GF-D8 (cell line): Measurements from ENCODE around the gene RAB36.

ENCODE experiments used
- DNase-seq: peaks from one replicate; lab custom pipeline; 2025; lab: John Stamatoyannopoulos, UW

RAB36 gene, protein sequence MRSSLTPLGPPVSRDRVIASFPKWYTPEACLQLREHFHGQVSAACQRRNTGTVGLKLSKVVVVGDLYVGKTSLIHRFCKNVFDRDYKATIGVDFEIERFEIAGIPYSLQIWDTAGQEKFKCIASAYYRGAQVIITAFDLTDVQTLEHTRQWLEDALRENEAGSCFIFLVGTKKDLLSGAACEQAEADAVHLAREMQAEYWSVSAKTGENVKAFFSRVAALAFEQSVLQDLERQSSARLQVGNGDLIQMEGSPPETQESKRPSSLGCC

DNA sequence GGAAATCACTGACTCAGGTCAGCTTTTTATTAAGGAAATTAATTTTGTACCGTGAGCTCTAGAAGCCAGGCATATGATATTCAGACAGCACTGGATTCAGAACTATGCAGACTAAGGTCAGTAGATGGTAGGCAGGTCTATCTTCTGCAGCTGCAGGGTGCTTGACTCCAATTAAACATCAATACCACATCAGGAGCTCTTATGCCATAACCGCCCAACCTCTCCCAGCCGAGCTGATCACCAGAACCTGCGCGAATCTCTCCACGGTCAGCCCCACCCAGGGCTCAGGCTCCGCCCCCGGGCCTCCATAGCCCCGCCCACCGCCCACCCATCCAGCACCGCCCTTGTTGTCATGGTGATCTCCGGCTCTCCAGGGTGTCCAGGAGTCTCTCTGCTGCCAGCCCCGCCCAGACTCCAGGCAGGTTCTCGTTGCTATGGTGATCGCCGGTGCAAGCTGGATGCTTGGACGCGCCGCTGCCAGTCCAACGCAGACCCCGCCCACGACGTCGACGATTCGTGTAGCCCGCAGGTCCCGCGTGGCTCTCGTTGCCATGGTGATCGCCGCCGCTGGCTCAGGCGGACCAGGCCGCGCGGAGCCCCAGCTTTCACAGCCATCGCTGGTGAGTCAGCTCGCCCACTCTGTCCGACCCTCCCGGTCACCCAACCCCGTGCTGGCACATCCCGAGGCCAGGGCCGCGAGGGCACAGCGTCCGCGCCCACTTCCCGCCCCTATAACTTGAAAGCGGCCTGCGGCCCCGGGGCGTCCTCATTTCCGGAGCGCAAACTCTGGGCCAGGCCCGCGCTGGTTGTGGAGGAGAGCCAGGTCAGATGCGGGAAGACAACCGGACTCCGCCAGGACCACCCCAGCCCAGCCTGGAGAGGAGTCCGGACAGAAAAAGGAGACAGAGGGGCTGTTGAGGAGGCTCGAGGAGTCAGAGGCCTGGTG lies at the start of gene RAB36:
RAB36 (plus strand) TSS at position 546 of the 946 bp plus-strand sequence. CDS start 1,140 bp downstream, outside the sequence.
- DNase-seq, result no peak

DNA sequence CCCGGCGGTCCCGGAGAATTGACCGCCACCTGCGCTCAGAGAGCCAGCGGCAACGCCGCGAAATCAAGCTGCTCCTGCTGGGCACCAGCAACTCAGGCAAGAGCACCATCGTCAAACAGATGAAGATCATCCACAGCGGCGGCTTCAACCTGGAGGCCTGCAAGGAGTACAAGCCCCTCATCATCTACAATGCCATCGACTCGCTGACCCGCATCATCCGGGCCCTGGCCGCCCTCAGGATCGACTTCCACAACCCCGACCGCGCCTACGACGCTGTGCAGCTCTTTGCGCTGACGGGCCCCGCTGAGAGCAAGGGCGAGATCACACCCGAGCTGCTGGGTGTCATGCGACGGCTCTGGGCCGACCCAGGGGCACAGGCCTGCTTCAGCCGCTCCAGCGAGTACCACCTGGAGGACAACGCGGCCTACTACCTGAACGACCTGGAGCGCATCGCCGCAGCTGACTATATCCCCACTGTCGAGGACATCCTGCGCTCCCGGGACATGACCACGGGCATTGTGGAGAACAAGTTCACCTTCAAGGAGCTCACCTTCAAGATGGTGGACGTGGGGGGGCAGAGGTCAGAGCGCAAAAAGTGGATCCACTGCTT lies 49.4 kb upstream of the RAB36 start:
- DNase-seq, result no peak

DNA sequence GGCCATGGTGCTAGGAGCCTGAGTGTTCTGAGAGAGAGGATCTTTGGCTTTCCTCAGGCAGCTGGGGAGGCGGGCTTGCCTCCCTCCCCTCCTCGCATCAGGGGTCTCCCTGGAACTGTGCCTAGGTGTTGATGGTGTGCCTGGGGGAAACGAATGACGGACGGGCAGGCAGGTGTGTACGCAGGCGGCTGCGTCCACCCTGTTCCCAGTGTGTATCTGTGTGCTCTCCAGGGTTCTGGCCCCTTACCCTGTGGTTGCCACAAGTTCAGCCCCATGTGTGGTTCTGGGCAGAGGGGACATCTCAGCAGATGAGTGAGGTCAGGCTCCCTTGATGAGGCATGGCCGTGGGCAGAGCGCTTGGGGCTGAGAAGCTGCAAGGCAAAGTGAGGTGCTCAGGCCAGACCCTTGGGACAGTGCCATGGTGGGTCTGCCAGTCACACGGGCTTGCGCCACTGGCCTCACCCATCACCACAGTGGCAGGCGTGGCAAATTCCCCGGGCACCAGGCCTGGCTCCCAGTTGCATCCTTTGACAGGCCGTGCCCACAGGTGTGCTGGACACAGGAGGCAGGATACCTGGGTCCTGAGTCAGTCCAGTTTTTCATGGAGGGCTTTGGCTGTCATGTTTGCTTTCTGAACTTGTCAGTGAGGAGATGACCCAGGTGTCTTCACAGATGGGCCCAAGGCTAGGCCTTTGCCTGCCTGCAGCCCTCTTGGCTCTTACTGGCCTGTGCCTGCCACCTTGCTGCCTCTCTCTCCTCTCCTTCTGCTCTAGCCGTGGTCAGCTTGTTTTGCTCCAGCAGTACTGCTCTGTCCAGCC lies 47.7 kb upstream of the RAB36 start:
- DNase-seq, result no peak

DNA sequence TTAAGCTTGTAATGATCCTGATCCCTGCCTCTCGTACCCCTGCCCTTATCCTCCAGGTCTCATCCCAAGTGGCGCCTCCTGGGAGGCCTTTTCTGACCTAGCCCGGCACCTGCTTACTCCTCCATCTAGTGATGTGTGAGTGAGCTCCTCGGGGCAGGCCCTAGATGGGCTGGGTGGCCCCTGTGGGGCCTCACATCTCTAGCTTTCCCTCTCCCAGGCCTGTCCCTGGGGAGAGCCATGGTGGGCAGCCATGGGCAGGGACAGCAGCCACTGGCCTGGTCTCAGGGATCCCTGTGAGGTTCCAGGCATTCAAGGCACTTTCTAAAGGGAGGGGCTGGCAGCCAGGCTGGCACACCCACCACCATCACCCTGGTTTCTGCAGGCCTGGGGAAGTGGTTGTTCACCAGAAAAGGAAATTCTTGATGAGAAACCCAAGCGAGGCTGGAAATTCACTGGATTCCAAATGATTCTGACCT lies 47.0 kb upstream of the RAB36 start:
- no peak for DNase-seq

DNA sequence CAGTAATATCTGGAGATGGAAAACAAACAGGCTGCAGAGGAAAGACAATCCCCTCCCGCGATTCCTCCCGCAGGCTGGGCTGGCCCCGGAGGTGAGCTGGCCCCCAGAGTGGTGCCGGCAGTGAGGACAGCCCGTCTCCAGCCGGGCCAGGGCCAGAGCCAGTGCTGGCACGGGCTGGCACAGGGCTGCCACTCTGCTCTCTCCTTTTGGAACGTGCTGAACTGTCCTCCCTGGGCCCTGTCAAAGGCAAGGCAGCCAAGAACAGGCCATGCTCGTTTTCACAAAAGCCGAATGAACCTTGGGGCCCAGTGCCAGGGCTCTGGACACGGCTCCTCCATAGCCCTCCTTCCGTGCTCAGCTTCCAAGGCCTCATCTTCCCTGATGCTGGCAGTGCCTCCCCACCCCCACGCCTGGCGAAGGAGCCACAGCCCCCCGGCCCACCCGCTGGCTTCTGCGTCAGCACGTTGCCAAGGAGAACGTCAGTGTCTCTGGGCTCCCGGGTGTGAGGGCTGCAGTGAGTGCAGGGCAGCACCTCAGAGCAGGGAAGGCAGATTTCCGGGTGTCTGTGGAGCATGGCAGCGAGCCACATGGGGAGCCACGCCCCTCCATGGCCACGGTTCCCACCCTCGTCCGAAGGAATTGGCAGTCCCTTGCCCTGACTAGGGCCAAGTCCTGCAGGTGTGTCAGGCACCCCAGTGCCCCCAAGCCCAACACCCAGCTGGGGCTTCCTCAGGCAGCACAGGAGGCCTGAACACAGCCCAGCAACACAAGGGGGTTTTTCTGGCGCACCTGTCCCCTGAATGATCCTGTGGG lies 46.4 kb upstream of the RAB36 start:
- no peak for DNase-seq

DNA sequence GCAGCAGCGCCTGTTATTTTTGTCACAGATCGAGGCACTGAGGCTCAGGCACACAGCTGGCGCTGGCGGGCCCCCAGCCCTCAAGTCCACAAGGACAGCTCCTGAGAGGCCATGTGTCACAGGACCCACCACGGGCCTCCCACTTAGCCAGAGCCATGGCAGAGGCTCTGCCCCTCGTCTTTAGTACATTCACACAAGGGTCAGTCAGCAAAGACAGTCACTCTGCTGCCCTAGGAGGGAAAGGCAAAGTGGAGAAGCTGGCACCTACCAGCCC lies 45.8 kb upstream of the RAB36 start:
- no peak for DNase-seq

DNA sequence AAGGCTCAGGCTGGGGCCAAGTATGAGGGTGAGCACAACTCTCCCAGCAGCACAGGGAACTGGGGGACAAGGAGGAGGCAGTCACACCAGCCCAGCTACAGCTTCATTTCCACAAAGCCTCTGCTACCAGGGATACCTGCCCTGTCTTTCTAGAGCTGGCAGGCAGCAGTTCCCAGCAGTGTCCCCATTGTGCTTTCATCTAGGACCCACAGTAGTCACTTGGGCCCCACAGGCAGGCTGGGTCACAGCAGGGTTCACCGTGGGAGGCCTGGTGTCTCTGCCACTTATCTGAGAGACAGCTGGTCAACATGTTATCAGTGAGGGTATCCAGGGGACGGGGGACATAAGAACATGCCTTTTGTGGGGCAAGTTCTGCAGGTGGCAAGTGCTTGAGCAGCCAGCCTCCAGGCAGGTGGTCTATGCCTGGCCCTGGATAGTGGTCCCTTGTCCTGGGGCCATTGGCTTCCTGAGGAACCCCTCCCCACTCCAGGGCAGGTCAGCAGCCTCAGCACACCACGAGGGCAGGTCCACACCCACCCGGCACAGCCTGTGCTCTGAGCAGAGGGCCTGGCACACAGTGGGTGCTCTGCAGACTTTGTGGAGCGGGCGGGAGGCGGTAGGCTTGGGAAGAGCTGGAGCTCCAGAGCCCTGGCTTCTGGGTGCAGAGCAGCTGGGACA lies 45.0 kb upstream of the RAB36 start:
- DNase-seq, result no peak

DNA sequence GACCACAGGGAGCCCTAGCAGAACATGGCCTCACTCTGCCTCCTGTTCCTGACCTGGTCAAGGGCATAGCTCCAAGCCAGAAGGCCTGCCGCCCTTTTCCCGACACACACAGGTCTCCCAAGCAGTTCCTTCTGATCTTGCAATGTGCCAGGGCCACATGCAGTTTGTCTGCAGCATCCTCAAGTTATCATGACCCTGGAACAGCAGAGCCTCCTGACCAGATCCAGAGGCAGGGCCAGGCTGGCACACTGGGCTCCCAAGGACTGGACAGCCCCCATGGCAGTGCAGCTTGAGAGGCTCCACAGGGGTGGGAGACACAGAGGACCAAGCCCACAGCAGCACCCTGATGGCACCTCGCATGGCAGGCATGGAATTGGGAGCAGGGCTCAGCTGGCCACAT lies 43.8 kb upstream of the RAB36 start:
- no peak for DNase-seq

DNA sequence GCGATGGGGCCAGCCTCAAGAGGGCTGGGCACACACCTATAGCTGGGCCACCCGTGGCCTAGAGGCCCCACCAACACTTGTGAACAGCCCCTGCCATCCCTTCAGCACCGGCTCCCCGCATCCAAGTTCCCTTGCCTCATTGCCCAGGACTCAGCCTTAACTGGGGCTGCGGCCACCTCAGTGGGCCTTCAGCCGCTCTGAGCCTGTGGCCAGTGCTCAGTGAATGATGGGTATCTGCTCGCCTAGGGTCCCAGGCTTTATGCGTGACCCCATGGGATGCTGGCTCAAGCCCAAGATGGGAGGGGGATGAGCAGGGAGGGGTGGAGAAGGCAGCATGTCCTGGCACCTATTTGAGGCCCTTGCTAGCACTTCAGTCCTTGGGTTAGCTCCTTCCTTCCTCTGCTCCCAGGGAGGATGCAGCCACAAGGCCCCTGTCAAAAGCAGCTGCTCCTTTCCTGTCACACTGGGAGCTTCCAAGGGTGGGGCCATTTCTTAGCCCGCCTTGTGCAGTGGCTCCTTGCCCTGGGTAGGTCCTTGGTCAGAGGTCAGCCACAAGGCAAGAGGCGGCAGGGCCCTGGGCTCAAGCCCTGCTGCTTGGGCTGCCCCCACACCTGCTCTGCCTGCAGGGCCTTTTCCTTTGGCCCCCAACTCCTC lies 43.1 kb upstream of the RAB36 start:
- DNase-seq, result no peak

DNA sequence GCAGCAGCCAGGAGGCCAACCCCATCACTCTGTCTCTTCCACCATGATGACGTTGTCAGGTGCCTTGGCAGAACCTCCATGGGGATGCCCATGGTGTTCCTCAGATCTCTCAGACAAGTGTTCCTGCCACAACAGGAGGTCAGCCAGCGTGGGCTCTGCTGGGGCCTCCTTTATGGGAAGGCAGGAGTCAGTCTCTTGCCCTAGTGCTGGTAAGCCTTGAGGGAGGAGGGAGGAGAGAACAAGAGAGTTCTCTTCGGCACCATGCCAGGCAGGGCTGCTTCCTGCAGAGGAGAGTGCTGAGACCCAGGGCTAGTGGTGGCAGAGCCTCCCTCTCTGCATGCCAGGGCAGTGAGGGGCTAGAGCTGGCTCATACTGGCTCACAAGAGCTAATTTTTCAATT lies 42.5 kb upstream of the RAB36 start:
- DNase-seq, result no peak

DNA sequence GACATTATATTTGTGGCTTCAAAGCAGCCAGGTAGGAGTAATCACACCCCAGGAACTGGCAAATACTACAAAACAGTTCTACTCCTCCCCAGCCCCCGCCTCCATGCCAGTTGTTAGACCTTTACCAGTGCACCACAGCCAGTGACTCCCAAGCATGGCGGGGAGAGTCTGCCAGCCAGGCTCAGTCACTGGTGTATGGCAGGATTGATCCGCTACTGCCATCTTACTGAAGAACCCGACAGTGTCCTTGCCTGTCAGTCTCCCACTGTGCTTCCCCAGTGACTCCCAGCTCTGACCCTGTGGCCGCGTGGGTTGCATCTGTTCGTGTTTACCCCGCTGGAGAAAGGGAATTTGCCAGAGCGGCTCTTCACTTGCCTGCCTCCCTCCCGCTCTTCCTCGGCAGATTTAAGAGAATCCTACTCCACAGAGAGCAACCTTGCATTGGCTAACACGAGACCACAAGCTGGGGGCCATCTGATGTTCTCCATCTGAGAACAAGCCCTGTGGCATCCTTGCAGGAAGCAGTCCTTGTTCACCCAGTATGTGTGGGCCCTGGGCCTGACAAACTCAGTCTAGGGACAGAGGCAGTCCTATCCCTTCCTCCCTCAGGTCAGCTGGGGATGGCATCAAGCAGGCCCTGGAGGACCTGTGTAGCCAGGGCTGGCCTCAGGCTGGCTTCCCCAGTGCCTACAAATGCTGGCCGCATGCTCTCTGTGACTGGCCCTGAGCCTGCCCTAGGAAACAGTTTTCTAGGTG lies 41.9 kb upstream of the RAB36 start:
- no peak for DNase-seq

DNA sequence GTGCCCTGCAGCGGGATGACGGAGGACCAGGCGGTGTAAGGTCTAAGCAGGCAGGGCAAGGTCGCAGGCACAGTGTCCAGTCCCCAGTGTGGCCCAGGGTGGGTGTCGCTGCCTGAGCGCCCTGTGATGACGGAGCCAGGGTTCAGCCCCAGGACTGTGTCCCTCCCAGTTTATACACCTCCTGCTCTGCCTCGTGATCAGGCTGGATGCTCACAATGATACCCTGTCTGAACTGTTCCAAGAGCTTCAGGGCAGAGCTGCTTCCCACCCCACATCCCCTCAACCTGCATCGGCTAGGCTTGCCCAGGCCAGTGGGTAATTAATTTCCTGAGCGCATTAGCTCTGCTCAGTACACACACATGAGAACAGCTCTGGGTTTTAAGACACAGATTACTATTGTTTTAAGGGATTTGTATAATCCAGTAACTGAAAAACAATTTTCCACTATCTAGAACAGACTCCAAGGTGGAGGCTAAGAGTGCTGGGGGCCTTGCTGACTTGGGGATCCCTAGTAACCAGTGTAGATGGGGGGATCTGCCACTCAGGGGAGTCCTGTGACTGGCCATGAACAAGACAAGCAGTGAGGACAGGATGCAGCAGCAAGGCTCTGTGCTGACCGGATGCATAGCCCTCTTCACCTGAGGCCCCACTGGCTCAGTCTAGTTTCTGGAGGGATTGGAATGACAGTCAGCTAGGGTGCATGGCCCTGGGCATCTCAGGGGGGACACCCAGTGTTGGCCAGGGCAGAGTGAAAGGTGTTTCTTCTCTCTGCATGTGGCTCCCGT lies 40.9 kb upstream of the RAB36 start:
- DNase-seq, result no peak

DNA sequence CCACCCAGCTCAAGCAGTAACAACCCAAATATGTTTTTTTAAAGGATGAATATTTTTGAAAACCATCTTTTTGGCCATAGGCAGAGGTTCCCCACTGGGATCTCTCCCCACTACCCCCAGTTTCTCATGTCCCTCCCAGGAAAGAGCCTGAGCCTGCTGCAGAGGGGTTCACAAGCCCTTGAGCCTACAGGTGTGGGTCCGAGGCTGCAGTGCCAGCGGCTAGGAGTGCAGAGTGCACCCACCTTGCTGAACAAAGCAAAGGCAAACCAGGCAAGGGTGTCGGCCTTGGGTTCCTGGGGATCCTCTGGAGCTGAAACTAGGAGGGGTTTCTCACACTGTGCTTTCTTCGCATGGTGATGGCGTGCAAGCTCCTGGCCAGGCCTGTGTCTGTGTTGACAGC lies 40.0 kb upstream of the RAB36 start:
- no peak for DNase-seq

DNA sequence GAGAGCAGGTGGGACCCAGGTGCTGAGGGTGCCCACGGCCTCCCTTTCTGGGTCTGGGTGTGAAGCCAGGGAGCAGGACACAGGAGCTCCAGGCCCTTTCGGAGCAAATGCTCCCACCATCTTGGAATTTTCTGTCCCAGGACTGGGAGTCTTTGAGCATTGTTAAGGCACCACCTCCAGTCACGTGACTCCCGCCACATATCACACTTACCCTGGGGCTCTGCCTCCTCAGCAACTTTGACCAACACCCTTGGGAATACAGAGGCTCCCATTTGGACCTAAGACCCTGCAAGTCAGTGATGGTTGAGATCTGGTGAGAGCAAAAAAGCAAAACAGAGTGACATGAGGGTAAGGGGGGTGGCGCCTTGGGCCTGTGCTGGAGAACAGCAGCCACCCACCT lies 39.4 kb upstream of the RAB36 start:
- DNase-seq, result no peak

DNA sequence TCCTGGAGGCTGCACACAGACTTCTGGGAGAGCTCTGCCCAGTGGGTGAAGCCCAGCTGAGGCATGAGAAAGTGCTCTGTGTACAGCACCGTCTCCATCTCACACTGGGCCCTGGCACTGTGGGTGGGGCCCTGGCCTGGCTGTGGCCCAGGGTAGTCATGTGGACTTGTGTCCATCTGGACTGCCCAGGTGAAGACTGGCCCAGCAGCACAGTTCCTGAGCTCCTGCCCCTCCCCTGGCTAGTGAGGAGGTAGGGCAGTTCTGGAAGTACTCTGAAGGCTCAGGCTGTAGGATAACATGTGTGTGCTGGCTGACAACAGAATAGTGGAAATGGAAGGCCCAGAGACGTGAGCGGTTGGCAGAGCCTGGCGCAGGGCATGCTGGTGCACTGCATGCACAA lies 38.9 kb upstream of the RAB36 start:
- DNase-seq, result no peak

DNA sequence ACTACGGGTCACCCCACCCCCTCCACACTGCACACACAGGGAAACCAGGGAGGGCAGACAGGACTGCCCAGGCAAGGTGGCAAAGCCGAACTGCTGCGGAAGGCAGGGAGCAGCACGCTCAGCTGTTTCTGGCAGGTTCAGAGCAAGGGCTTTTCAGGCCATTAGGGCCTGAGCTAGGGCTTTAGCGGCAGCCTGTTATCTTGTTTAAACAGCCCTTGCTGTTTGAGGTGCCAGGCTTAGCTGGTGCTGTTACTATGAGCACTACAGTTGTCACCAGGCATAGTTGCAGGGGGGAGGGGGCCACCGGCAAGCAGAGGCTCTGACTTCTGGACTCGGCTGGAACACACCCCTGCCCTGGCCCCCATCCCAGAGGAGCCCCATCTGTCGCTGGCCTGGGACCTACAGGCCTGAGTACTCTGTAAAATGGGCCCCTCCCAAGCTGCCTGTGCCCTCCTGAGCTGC lies 38.3 kb upstream of the RAB36 start:
- DNase-seq, result no peak

DNA sequence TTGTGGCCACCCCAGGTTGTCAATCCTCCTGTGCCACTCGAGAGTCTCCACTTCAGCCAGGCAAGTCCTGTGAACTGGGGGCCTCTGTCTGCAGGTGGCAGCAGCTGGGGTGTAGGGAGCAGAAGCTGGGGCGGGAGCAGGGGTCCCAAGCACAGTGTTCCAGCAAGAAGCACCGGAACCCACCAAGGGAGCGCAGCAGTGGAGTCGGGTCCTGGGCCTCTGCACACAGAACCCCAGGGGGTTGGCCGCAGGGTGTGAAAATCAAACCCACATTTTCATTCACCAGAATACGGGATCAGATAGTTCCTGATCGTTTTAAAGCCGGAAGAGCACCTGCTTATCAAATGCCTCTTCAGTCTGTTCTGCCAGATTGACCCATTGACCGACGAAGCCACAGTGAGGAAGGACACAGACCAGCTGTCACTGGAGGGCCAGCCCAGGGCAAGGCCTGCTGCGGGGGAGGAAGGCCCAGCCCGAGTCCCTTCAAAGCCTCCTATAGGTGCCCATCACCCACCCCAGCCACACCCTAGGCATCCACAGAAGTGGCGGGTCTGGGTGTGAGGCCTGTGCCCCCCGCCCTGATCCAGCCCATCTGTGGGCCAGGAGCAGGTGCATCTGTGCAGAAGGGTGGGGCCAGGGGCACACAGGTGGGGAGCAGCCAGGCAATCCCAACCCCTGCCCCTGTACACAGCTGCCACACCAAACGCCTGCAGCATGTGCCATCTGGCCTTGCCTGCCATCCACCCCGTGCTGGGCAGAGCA lies 37.6 kb upstream of the RAB36 start:
- no peak for DNase-seq
